ENCODE results near the gene GNRH2. TPM values are rescaled to one million over a fixed set of nuclear protein-coding genes. Genes with fewer than 3 reads are reported as not detected.

The GNRH2 gene
- total and polyA plus RNA-seq, 2 donors (not counting 3 experiments of a cell fraction or from before 2014, with no cell fraction given), result 1.9 TPM; not detected in 1

DNA sequence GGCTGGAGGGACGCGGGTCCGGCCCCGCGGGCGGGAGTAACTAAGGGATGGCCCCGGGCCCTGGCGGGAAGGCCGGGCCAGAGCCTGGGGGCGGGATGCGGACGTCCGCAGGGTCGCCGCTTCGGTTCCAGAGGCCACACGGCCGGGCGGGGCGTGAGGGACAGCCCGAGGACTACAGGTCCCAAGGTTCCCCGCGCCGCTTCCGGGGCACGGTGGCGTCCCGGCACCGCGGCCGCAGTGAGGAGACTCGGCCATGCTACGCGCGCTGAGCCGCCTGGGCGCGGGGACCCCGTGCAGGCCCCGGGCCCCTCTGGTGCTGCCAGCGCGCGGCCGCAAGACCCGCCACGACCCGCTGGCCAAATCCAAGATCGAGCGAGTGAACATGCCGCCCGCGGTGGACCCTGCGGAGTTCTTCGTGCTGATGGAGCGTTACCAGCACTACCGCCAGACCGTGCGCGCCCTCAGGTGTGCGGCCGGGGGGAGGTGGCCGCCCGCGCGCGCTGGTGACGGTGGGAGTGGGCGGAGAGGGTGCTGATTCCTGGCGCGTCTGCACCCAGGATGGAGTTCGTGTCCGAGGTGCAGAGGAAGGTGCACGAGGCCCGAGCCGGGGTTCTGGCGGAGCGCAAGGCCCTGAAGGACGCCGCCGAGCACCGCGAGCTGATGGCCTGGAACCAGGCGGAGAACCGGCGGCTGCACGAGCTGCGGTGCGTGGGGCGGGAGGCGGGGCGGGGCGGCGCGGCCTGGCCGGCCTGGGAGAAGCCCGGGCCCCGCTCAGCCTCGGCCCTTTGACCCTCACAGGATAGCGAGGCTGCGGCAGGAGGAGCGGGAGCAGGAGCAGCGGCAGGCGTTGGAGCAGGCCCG lies 2.6 kb downstream of the GNRH2 start, which contains the start of gene MRPS26:
MRPS26 (plus strand) TSS at position 237 of the 861 bp plus-strand sequence; CDS start at position 254, 17 bp downstream.
- no peak for TF ChIP-seq EZH2 (IDR thresholded peaks at IDR 0.05; ENCODE audit: borderline replicate concordance, low read depth, low read length, severe bottlenecking)
- peak; percentile 82 for TF ChIP-seq POLR2AphosphoS5 (IDR thresholded peaks at IDR 0.05; ENCODE audit: insufficient read depth, low read depth, low read length)
- TF ChIP-seq MYC (IDR thresholded peaks at IDR 0.05; ENCODE audit: low read depth, low read length), result no peak
- TF ChIP-seq POLR2A (IDR thresholded peaks at IDR 0.05; ENCODE audit: low read depth, low read length), result peak; percentile 66
- no peak for TF ChIP-seq JUN (IDR thresholded peaks at IDR 0.05; ENCODE audit: borderline replicate concordance, insufficient read depth, insufficient read length, low read depth)
- TF ChIP-seq FOS (IDR thresholded peaks at IDR 0.05; ENCODE audit: borderline replicate concordance, insufficient read depth, low read length), result no peak
- TF ChIP-seq, protein P1, sequence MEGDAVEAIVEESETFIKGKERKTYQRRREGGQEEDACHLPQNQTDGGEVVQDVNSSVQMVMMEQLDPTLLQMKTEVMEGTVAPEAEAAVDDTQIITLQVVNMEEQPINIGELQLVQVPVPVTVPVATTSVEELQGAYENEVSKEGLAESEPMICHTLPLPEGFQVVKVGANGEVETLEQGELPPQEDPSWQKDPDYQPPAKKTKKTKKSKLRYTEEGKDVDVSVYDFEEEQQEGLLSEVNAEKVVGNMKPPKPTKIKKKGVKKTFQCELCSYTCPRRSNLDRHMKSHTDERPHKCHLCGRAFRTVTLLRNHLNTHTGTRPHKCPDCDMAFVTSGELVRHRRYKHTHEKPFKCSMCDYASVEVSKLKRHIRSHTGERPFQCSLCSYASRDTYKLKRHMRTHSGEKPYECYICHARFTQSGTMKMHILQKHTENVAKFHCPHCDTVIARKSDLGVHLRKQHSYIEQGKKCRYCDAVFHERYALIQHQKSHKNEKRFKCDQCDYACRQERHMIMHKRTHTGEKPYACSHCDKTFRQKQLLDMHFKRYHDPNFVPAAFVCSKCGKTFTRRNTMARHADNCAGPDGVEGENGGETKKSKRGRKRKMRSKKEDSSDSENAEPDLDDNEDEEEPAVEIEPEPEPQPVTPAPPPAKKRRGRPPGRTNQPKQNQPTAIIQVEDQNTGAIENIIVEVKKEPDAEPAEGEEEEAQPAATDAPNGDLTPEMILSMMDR (IDR thresholded peaks at IDR 0.05; ENCODE audit: extremely low read depth in 1 of 2, insufficient read depth in 1 of 2, low read depth in 1 of 2, low read length in 2 of 2), result no peak
- no peak for TF ChIP-seq GATA2 (IDR thresholded peaks at IDR 0.05; ENCODE audit: insufficient read depth, insufficient read length, low read depth, low read length)
- TF ChIP-seq, protein P2, sequence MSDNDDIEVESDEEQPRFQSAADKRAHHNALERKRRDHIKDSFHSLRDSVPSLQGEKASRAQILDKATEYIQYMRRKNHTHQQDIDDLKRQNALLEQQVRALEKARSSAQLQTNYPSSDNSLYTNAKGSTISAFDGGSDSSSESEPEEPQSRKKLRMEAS (IDR thresholded peaks at IDR 0.05; ENCODE audit: insufficient read depth, insufficient read length), result peak; percentile 14
- peak within 1 kb of the TSS; percentile 64 for H2AFZ ChIP-seq (ENCODE audit: low read depth, low read length)
- CTCF ChIA-PET, result interaction anchor here (1.0 kb wide), 1 partner anchor 8 kb away, joined by 3 read pairs; no protein-coding TSS in a partner anchor
- H3K79me2 ChIP-seq (ENCODE audit: control insufficient read depth, insufficient read depth, low read length), result peaks cover 9% of the 10 kb centered on the region
- H3K4me2 ChIP-seq (ENCODE audit: insufficient read depth, low read length), result peak within 1 kb of the TSS; percentile 87
- POLR2A ChIA-PET, result interaction anchor here (0.6 kb wide), 2 partner anchors 136 to 1936 kb away, joined by 3 to 6 read pairs; no protein-coding TSS in a partner anchor
- peak within 1 kb of the TSS; percentile 58 to 93 (median 63) for H3K4me3 ChIP-seq (replicated peaks in 1 of 3; ENCODE audit: insufficient read depth in 1 of 3, low read depth in 1 of 3, low read length in 3 of 3)
- no peaks in the 10 kb centered on the region for H3K27me3 ChIP-seq (ENCODE audit: control insufficient read depth in 2 of 2, insufficient read depth in 2 of 2, low read length in 2 of 2)
- dilution Hi-C loops (cut with MboI; ENCODE audit: extremely low pct_ligation_motif_present, low sequenced_read_pairs) (no loop called here), intact Hi-C loops (cut with micrococcal nuclease) (loop anchor here (5.0 kb wide), 1 partner anchor 174 kb away; the partner anchor contains the start of gene PTPRA)
- FAIRE-seq, result peak; percentile 88
- H3K27ac ChIP-seq (ENCODE audit: insufficient read depth, low read depth, low read length), result no peak within 1 kb of the TSS
- BruUV-seq (replicated peaks), result TSS peak; percentile 17
- H3K4me1 ChIP-seq (ENCODE audit: control insufficient read depth, extremely low read depth, insufficient read depth, low read length), result peaks cover 13% of the 10 kb centered on the region
- peak within 1 kb of the TSS; percentile 46 for H3K9ac ChIP-seq (replicated peaks; ENCODE audit: extremely low read depth, insufficient read depth, low read length)
- no peaks in the 10 kb centered on the region for H3K9me1 ChIP-seq (replicated peaks; ENCODE audit: control insufficient read depth, extremely low read depth, insufficient read depth, low read length)
- peaks cover 3 to 16% of the 10 kb centered on the region in 2 experiments for H3K36me3 ChIP-seq (ENCODE audit: control insufficient read depth in 2 of 2, extremely low read depth in 1 of 2, insufficient read depth in 2 of 2, low read length in 2 of 2)
- peak; percentile 87 for DNase-seq (ENCODE audit: low read depth, low spot score)
- no peaks in the 10 kb centered on the region for H4K20me1 ChIP-seq (replicated peaks; ENCODE audit: control insufficient read depth, extremely low read depth, insufficient read depth, low read length)
- H3K9me3 ChIP-seq (replicated peaks; ENCODE audit: control insufficient read depth, insufficient read depth, low read length), result no peaks in the 10 kb centered on the region
